IPS-15b (cell line): Measurements from ENCODE around the gene SNCG.
"Not testable (repeated sequence)": the region's sequence is repeated elsewhere in the genome, so short reads cannot be mapped to it uniquely, and the experiment has no call there.

Experiments
- H3K27me3 ChIP-seq: one replicate; pipeline ENCODE4 v1.6.1; 2013; ENCODE audit warnings: low read length; ENCODE audit not compliant: control insufficient read depth, insufficient read depth
- H3K36me3 ChIP-seq: one replicate; pipeline ENCODE4 v1.6.1; 2013; ENCODE audit warnings: low read length; ENCODE audit not compliant: control insufficient read depth, insufficient read depth
- H3K4me1 ChIP-seq: one replicate; pipeline ENCODE4 v1.6.1; 2013; ENCODE audit warnings: mild to moderate bottlenecking, low read length; ENCODE audit not compliant: control insufficient read depth, insufficient read depth
- H3K4me3 ChIP-seq: one replicate; pipeline ENCODE4 v1.5.1; 2013; ENCODE audit warnings: low read depth, low read length
- H3K9ac ChIP-seq: one replicate; pipeline ENCODE4 v1.6.1; 2013; ENCODE audit warnings: low read depth, mild to moderate bottlenecking, low read length
- H3K9me3 ChIP-seq: one replicate; pipeline ENCODE4 v1.6.1; 2013; ENCODE audit warnings: mild to moderate bottlenecking, low read length; ENCODE audit not compliant: control insufficient read depth, insufficient read depth

The SNCG gene

DNA sequence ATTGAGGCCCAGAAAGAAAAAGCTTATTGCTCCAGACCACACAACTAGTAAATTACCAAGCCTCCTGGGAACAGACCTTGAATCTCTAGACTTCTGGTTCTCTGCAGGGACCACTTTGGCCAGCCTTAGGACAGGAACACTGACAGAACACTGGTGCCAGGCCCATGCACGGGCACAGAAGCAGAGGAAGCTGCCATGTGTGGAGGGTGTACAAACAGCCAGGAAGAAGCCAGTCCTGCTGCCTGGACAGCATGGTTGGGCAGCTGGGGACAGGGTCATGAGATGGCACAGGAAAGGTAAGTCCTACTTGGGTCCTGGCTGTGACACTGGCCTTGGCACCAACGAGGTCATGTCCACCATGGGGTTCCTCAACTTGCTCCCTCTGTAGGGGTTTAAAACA lies 20.1 kb upstream of the SNCG start:
- no peaks in the 10 kb centered on the region for H3K4me1 ChIP-seq
- H3K9ac ChIP-seq, result no peak overlapping the region
- no peaks in the 10 kb centered on the region for H3K9me3 ChIP-seq
- H3K27me3 ChIP-seq, result no peaks in the 10 kb centered on the region
- no peak overlapping the region for H3K4me3 ChIP-seq
- no peaks in the 10 kb centered on the region for H3K36me3 ChIP-seq

GRCh38 chr10:86940076-86940475 lies 18.3 kb upstream of the SNCG start:
- not testable (repeated sequence) for H3K9me3 ChIP-seq, H3K27me3 ChIP-seq, H3K4me1 ChIP-seq, H3K9ac ChIP-seq, H3K36me3 ChIP-seq, H3K4me3 ChIP-seq

DNA sequence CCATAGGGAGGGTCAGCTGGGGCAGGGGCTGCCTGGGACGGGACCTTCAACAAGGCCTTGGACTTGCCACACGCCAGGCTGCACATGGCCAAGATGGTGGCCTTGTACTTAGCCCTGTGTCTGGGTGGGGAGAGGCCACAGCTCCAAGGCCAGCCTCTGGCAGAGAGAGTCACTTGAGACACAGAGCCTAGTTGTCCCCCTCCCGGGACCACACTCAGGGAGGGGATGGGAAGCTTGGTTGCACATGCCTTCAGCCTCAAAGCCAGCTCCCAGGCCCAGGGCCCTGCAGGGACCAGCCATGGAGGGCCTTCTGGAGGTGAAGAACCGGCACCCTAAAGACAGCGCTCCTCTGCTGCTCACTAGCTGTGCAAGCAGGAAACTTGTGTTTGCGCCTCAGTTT lies 17.7 kb upstream of the SNCG start:
- Histone ChIP-seq H3K9me3 (no peaks in the 10 kb centered on the region), H3K4me3 (no peak overlapping the region), H3K9ac (no peak overlapping the region), H3K36me3 (no peaks in the 10 kb centered on the region), H3K27me3 (no peaks in the 10 kb centered on the region), H3K4me1 (no peaks in the 10 kb centered on the region)

- H3K27me3 ChIP-seq, result no peaks in the 10 kb centered on the region
- H3K4me1 ChIP-seq, result no peaks in the 10 kb centered on the region
- no peaks in the 10 kb centered on the region for H3K36me3 ChIP-seq
- no peaks in the 10 kb centered on the region for H3K9me3 ChIP-seq
- H3K9ac ChIP-seq, result no peak overlapping the region
- H3K4me3 ChIP-seq, result no peak overlapping the region
These were observed 17.0 kb upstream of the SNCG start for GRCh38 chr10:86941426-86941825.

DNA sequence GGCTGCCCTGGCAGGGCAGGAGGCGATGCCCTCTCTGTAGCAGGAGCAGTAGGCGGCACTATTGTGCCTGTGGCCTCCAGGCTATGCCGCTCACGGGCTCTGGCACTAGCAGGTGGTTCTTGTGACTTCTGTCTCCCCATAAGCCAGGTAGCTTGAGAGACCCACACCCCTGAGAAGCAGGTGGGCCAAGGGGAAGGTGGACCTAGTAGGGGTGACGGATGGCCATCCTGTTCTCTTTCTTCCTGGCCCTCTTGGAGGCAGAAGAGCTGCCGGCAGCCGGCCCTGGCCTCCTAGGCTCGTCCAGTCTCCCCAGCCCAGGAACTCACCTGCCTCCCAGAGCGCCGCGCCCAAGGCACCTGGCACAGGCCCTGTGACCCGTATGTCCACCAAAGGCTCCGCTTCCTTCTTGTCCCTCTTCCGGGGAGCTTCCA lies 16.4 kb upstream of the SNCG start:
- Histone ChIP-seq H3K27me3 (no peaks in the 10 kb centered on the region), H3K4me3 (no peak overlapping the region), H3K4me1 (no peaks in the 10 kb centered on the region), H3K36me3 (no peaks in the 10 kb centered on the region), H3K9me3 (no peaks in the 10 kb centered on the region), H3K9ac (no peak overlapping the region)

GRCh38 chr10:86942441-86943315 lies 15.7 kb upstream of the SNCG start:
- H3K36me3 ChIP-seq, result no peaks in the 10 kb centered on the region
- H3K9me3 ChIP-seq, result no peaks in the 10 kb centered on the region
- H3K9ac ChIP-seq, result no peak overlapping the region
- H3K27me3 ChIP-seq, result no peaks in the 10 kb centered on the region
- H3K4me1 ChIP-seq, result no peaks in the 10 kb centered on the region
- H3K4me3 ChIP-seq, result no peak overlapping the region

- Histone ChIP-seq H3K9ac (no peak overlapping the region), H3K36me3 (no peaks in the 10 kb centered on the region), H3K4me1 (no peaks in the 10 kb centered on the region), H3K27me3 (no peaks in the 10 kb centered on the region), H3K4me3 (no peak overlapping the region), H3K9me3 (no peaks in the 10 kb centered on the region)
These were observed 14.9 kb upstream of the SNCG start for GRCh38 chr10:86943316-86944030.

DNA sequence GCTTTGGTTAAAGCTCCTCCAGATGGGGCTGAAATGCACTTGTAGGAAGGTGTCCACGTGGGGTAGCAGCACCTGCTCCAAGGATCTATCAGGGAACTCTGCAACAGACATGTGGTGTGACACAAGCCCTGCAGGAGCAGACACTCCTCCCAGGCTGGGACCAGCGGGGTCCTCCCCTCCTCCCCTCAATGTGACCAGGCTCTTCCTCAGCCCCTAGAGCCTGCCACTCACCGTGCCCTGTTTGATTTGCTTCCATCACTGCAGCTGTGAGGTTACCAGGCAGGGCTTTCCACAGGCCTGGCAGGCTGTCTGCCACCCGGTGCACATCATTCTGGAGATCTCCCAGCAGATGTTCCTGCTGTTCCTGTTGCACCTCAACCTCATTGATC lies 14.4 kb upstream of the SNCG start:
- Histone ChIP-seq H3K36me3 (no peaks in the 10 kb centered on the region), H3K4me3 (no peak overlapping the region), H3K9me3 (no peaks in the 10 kb centered on the region)

GRCh38 chr10:86944471-86944870 lies 13.9 kb upstream of the SNCG start:
- Histone ChIP-seq H3K4me3 (no peak overlapping the region), H3K9ac (no peak overlapping the region), H3K27me3 (no peaks in the 10 kb centered on the region), H3K4me1 (no peaks in the 10 kb centered on the region), H3K36me3 (no peaks in the 10 kb centered on the region), H3K9me3 (no peaks in the 10 kb centered on the region)

More for the DNA sequence above, 14.4 kb upstream of the SNCG start:
- H3K27me3 ChIP-seq, result no peaks in the 10 kb centered on the region
- H3K4me1 ChIP-seq, result no peaks in the 10 kb centered on the region
- H3K9ac ChIP-seq, result no peak overlapping the region

DNA sequence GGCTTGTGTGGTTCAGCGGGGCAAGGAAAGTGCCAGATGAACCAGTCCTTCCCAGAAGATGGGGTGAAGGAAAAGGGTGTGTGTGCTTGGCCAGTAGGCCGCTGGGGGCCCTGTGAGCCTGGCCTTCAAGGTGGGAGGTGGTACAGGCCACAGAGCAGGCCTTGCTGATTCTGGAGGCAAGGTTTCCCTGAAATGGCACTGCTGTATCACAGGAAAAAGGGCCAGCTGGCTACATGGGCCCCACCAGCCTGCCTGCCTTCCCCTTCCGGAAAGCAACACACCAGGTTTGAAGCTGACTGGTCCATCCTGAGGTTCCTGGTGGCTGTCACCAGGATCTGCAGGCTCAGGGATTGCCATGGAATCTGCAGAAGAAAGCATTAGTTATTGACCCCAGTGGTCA lies 13.5 kb upstream of the SNCG start:
- Histone ChIP-seq H3K9ac (no peak overlapping the region), H3K4me3 (no peak overlapping the region), H3K9me3 (no peaks in the 10 kb centered on the region), H3K27me3 (no peaks in the 10 kb centered on the region), H3K4me1 (no peaks in the 10 kb centered on the region), H3K36me3 (no peaks in the 10 kb centered on the region)

- H3K9me3 ChIP-seq, result no peaks in the 10 kb centered on the region
- peak overlapping the region; percentile 2 for H3K9ac ChIP-seq
- no peaks in the 10 kb centered on the region for H3K36me3 ChIP-seq
- no peak overlapping the region for H3K4me3 ChIP-seq
- H3K27me3 ChIP-seq, result no peaks in the 10 kb centered on the region
- H3K4me1 ChIP-seq, result no peaks in the 10 kb centered on the region
These were observed 12.8 kb upstream of the SNCG start for GRCh38 chr10:86945361-86946212.
